ENCODE measurements around the gene CCDC187.
"Not testable (repeated sequence)": the region's sequence is repeated elsewhere in the genome, so short reads cannot be mapped to it uniquely, and the experiment has no call there.

CCDC187 gene

GRCh38 chr9:136327304-136327974 lies 23.5 kb upstream of the CCDC187 start, which contains the start of gene GPSM1:
TSS of gene GPSM1 (plus strand) at chr9:136327539. CDS start at chr9:136327696, 157 bp downstream.
- no peak for DNase-seq (ENCODE audit: low read depth in 2 of 3, low spot score in 2 of 3)

GRCh38 chr9:136326761-136327303 lies 22.9 kb upstream of the CCDC187 start:
- DNase-seq (ENCODE audit: low read depth in 2 of 3, low spot score in 2 of 3), result no peak

GRCh38 chr9:136326061-136326760 lies 22.3 kb upstream of the CCDC187 start:
- DNase-seq (ENCODE audit: low read depth in 2 of 3, low spot score in 2 of 3), result no peak

GRCh38 chr9:136325358-136325757 lies 21.5 kb upstream of the CCDC187 start:
- no peak for DNase-seq (ENCODE audit: low read depth in 2 of 3, low spot score in 2 of 3)

- DNase-seq (ENCODE audit: low read depth in 2 of 3, low spot score in 2 of 3), result no peak
These were observed 20.8 kb upstream of the CCDC187 start for GRCh38 chr9:136324501-136325300.

- no peak for DNase-seq (ENCODE audit: low read depth in 2 of 3, low spot score in 2 of 3)
These were observed 19.5 kb upstream of the CCDC187 start for GRCh38 chr9:136323371-136323789.

GRCh38 chr9:136322756-136323330 lies 18.9 kb upstream of the CCDC187 start:
- no peak for DNase-seq (ENCODE audit: low read depth in 2 of 3, low spot score in 2 of 3)

GRCh38 chr9:136321561-136321960 lies 17.7 kb upstream of the CCDC187 start:
- no peak for DNase-seq (ENCODE audit: low read depth in 2 of 3, low spot score in 2 of 3)

- DNase-seq (ENCODE audit: low read depth in 2 of 3, low spot score in 2 of 3), result not testable (repeated sequence)
These were observed 17.1 kb upstream of the CCDC187 start for GRCh38 chr9:136320972-136321371.

- not testable (repeated sequence) for DNase-seq (ENCODE audit: low read depth in 2 of 3, low spot score in 2 of 3)
These were observed 16.1 kb upstream of the CCDC187 start for GRCh38 chr9:136319955-136320354.

- DNase-seq (ENCODE audit: low read depth in 2 of 3, low spot score in 2 of 3), result not testable (repeated sequence)
These were observed 15.3 kb upstream of the CCDC187 start for GRCh38 chr9:136319244-136319643.

GRCh38 chr9:136318776-136319241 lies 14.9 kb upstream of the CCDC187 start:
- DNase-seq (ENCODE audit: low read depth in 2 of 3, low spot score in 2 of 3), result no peak

- no peak for DNase-seq (ENCODE audit: low read depth in 2 of 3, low spot score in 2 of 3)
These were observed 14.3 kb upstream of the CCDC187 start for GRCh38 chr9:136318111-136318775.

- DNase-seq (ENCODE audit: low read depth in 2 of 3, low spot score in 2 of 3), result no peak
These were observed 13.8 kb upstream of the CCDC187 start for GRCh38 chr9:136317695-136318094.

- no peak for DNase-seq (ENCODE audit: low read depth in 2 of 3, low spot score in 2 of 3)
These were observed 13.2 kb upstream of the CCDC187 start for GRCh38 chr9:136316896-136317676.

- DNase-seq (ENCODE audit: low read depth in 2 of 3, low spot score in 2 of 3), result no peak
These were observed 12.4 kb upstream of the CCDC187 start for GRCh38 chr9:136316271-136316751.

GRCh38 chr9:136314944-136315343 lies 11.1 kb upstream of the CCDC187 start:
- DNase-seq (ENCODE audit: low read depth in 2 of 3, low spot score in 2 of 3), result no peak

- no peak for DNase-seq (ENCODE audit: low read depth in 2 of 3, low spot score in 2 of 3)
These were observed 10.1 kb upstream of the CCDC187 start for GRCh38 chr9:136314056-136314416.
